GM21526 (cell line): ENCODE measurements around the gene ARMC10.
A peak's percentile ranks its signal among the peaks of the same experiment; 100 is the strongest.
"Not testable (repeated sequence)": the region's sequence is repeated elsewhere in the genome, so short reads cannot be mapped to it uniquely, and the experiment has no call there.

Experiments used
- ATAC-seq: cut with Tn5 transposase; IDR thresholded peaks from one replicate; pipeline ENCODE4 v1.9.1; 2021; ENCODE audit warnings: moderate library complexity; ENCODE audit not compliant: unreplicated experiment, low FRiP score

The ARMC10 gene

GRCh38 chr7:103074519-103075336 is at the start of gene ARMC10, which contains the start of gene FBXL13:
TSS of gene ARMC10 (plus strand) at chr7:103075140. CDS start at chr7:103075273, 133 bp downstream.
TSS of gene FBXL13 (minus strand) at chr7:103074796.
- ATAC-seq, result peak; percentile 90

GRCh38 chr7:103025341-103025740 is 49.6 kb upstream of the ARMC10 start:
- no peak for ATAC-seq

GRCh38 chr7:103031024-103031423 is 43.9 kb upstream of the ARMC10 start:
- no peak for ATAC-seq

GRCh38 chr7:103031781-103032180 is 43.2 kb upstream of the ARMC10 start:
- ATAC-seq, result no peak

DNA sequence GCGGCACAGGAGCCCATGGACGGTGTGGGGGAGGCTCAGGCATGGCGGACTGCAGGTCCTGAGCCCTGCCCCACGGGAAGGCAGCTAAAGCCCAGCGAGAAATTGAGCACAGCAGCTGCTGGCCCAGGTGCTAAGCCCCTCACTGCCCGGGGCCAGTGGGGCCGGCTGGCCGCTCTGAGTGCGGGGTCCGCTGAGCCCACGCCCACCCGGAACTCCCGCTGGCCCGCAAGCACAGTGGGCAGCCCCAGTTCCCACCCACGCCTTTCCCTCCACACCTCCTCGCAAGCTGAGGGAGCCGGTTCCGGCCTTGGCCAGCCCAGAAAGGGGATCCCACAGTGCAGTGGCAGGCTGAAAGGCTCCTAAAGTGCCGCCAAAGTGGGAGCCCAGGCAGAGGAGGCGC is 40.6 kb upstream of the ARMC10 start:
- not testable (repeated sequence) for ATAC-seq

GRCh38 chr7:103037476-103037822 is 37.5 kb upstream of the ARMC10 start:
- ATAC-seq, result no peak

DNA sequence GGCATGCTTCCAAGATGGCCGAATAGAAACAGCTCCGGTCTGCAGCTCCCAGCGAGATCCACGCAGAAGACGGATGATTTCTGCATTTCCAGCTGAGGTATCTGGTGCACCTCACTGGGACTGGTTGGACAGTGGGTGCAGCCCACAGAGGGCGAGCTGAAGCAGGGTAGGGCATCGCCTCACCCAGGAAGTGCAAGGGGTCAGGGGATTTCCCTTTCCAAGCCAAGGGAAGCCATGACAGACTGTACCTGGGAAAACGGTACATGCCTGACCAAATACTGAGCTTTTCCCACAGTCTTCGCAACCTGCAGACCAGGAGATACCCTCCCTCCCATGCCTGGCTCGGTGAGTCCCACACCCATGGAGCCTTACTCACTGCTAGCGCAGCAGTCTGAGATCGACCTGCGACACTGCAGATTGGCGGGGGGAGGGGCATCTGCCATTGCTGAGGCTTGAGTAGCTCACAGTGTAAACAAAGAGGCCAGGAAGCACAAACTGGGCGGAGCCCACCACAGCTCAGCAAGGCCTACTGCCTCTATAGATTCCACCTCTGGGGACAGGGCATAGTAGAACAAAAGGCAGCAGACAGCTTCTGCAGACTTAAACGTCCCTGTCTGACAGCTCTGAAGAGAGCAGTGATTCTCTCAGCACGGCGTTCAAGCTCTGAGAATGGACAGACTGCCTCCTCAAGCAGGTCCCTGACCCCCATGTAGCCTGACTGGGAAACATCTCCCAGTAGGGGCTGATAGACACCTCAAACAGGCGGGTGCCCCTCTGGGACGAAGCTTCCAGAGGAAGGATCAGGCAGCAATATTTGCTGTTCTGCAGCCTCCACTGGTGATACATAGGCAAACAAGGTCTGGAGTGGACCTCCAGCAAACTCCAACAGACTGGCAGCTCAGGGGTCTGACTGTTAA is 36.9 kb upstream of the ARMC10 start:
- ATAC-seq, result not testable (repeated sequence)

GRCh38 chr7:103041815-103042214 is 33.1 kb upstream of the ARMC10 start:
- not testable (repeated sequence) for ATAC-seq

DNA sequence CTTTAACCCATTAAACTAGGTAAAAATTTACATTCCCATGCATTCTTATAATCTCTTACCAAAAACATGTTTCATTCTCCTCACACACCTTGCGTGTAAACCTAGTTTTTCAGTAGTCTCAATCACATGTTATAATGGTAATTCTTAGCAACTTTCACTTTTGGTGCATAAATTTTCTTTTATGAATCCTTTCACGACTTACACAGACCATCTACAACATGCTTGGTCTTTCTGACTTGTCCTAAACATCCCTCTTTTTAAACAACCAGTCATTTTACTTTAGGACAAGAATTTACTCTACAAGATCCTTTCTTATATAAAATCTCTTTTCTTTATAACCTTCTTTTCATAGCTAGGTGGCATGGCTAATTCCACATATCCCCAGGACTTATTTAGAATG is 26.1 kb upstream of the ARMC10 start:
- no peak for ATAC-seq

- ATAC-seq, result no peak
Measured at GRCh38 chr7:103051519-103051918, 23.4 kb upstream of the ARMC10 start.

DNA sequence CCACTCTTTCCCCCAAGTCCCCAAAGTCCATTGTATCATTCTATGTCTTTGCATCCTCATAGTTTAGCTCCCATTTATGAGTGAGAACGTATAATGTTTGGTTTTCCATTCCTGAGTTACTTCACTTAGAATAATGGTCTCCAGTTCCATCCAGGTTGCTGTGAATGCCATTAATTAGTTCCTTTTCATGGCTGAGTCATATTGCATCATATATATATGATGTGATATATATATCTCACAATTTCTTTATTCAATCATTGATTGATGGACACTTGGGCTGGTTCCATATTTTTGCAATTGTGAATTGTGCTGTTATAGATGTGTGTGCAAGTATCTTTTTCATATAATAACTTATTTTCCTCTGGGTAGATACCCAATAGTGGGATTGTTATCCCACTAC is 18.9 kb upstream of the ARMC10 start:
- not testable (repeated sequence) for ATAC-seq

GRCh38 chr7:103058122-103058521 is 16.8 kb upstream of the ARMC10 start:
- no peak for ATAC-seq

GRCh38 chr7:103059471-103059870 is 15.5 kb upstream of the ARMC10 start:
- ATAC-seq, result no peak

GRCh38 chr7:103063895-103064294 is 11.0 kb upstream of the ARMC10 start:
- ATAC-seq, result no peak

GRCh38 chr7:103065667-103066066 is 9.3 kb upstream of the ARMC10 start:
- peak; percentile 72 for ATAC-seq

GRCh38 chr7:103068414-103069403 is 6.2 kb upstream of the ARMC10 start:
- no peak for ATAC-seq

GRCh38 chr7:103071000-103071399 is 3.9 kb upstream of the ARMC10 start:
- ATAC-seq, result no peak

DNA sequence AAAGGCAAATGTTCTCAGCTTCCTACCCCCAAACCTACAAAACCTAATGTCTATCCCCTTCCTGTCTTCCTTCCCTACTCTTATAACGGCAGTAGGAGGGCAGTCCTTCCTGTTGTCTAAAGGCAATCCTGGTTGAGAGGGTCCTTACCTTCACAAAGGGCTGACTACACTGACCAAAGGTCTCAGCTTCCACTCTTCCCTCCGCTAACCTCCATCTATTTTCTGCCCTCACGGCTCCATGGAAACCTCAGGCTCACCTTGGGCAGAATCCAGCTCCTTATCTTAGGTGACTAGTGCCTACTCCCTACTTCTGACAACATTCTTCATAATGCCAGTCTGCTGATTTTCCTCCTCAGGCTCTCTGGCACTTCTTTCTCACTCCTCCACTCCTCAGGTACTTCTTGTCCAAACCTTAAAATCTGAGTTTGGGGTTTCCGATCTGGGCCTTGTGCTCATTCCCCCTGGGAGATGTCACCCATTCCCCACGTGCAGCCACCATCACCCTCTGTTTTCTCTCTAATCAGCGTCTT is 886 bp upstream of the ARMC10 start:
- ATAC-seq, result no peak

DNA sequence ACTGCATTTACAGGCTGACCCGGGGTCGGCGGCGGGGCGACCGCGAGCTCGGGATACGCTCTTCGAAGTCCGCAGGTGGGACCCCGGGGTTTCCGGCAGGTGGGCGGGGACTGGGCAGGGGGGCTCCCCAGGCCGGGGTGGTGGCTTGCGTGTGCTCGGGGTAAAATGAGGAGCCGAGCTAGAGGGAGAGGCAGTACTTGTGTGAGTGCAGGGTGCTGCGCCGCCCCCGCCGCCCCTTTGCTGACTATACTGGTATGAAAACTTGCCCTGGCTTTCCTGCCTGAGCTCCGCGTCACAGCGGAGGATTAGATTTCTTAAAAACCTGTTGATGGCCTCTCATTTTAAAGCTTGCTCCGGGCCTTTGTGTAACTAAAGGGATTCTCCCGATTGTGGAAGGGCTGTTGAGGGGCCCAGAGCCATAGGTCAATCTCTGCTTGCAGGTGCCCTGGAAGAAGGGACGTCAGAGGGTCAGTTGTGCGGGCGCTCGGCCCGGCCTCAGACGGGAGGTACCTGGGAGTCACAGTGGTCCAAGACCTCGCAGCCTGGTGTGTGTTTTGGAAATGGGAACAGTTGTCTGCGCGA is 488 bp downstream of the ARMC10 start:
- peak; percentile 45 for ATAC-seq

DNA sequence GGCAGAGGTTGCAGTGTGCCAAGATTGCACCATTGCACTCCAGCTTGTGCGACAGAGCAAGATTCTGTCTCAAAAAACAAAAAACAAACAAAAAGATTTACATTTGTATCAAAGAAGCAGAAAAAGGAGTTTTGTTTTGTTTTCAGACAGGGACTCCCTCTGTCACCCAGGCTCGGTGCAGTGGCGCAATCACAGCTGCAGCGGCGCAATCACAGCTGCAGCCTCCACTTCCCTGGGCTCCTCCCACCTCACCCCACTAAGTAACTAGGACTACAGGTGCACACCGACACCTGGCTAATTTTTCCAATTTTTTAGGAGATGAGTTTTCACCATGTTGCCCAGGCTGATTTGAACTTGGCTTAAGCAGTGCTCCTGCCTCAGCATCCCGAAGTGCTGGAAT is 1.8 kb downstream of the ARMC10 start:
- ATAC-seq, result no peak
